HG02763 (cell line): ENCODE measurements around the gene CHRNB4.
"Not testable (repeated sequence)": the region's sequence is repeated elsewhere in the genome, so short reads cannot be mapped to it uniquely, and the experiment has no call there.

Source experiments
- ATAC-seq: cut with Tn5 transposase; IDR thresholded peaks from one replicate; pipeline ENCODE4 v1.9.1; 2021; ENCODE audit warnings: mild to moderate bottlenecking, moderate library complexity; ENCODE audit not compliant: unreplicated experiment

CHRNB4 gene

GRCh38 chr15:78641102-78641748 is at the start of gene CHRNB4:
Gene CHRNB4, minus strand, starts transcription at chr15:78641210. Its CDS starts 77 bp downstream, at chr15:78641133.
- ATAC-seq, result no peak

GRCh38 chr15:78689626-78690025 is 48.6 kb upstream of the CHRNB4 start:
- ATAC-seq, result no peak

- no peak for ATAC-seq
Measured at GRCh38 chr15:78685925-78686324, 44.9 kb upstream of the CHRNB4 start.

- no peak for ATAC-seq
Measured at GRCh38 chr15:78685159-78685921, 44.3 kb upstream of the CHRNB4 start.

GRCh38 chr15:78684657-78685056 is 43.6 kb upstream of the CHRNB4 start:
- no peak for ATAC-seq

- not testable (repeated sequence) for ATAC-seq
Measured at GRCh38 chr15:78683599-78683998, 42.6 kb upstream of the CHRNB4 start.

- no peak for ATAC-seq
Measured at GRCh38 chr15:78682693-78683410, 41.8 kb upstream of the CHRNB4 start.

- ATAC-seq, result no peak
Measured at GRCh38 chr15:78682004-78682651, 41.1 kb upstream of the CHRNB4 start.

- no peak for ATAC-seq
Measured at GRCh38 chr15:78681281-78682003, 40.4 kb upstream of the CHRNB4 start.

GRCh38 chr15:78680431-78681075 is 39.5 kb upstream of the CHRNB4 start:
- no peak for ATAC-seq

GRCh38 chr15:78679089-78679511 is 38.1 kb upstream of the CHRNB4 start:
- ATAC-seq, result no peak

GRCh38 chr15:78676424-78677110 is 35.6 kb upstream of the CHRNB4 start:
- no peak for ATAC-seq

GRCh38 chr15:78675617-78676360 is 34.8 kb upstream of the CHRNB4 start:
- ATAC-seq, result no peak

- no peak for ATAC-seq
Measured at GRCh38 chr15:78675206-78675605, 34.2 kb upstream of the CHRNB4 start.

- no peak for ATAC-seq
Measured at GRCh38 chr15:78673917-78674444, 33.0 kb upstream of the CHRNB4 start.

GRCh38 chr15:78673476-78673875 is 32.5 kb upstream of the CHRNB4 start:
- no peak for ATAC-seq

GRCh38 chr15:78672285-78673014 is 31.4 kb upstream of the CHRNB4 start:
- ATAC-seq, result no peak
